Kasumi-1 (cell line): ENCODE measurements around the gene DEPDC5.

Experiments
- DNase-seq, 2 experiments: peaks; one replicate each; lab custom pipeline; 2025; lab: John Stamatoyannopoulos, UW

Gene DEPDC5

DNA sequence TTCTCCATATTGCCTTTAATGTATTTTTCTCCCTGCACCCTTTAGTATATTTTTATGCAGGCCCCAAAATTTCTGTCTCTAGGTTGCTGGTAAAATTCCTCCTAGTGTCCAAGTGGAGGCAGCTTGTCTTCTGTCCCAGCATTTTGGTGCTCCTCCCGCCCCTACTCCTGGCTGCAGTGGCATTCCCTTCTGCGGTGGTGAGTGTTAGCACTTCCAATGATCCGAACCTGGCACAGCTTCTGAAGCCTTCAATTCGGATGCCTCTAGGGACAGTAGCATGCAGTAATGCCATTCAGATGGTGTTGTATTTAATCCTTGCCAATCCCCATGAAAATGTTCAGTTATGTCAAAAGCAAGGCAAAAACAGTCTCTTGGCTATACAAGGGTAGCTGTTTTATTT lies 196.4 kb downstream of the DEPDC5 start:
- DNase-seq: no peak

DNA sequence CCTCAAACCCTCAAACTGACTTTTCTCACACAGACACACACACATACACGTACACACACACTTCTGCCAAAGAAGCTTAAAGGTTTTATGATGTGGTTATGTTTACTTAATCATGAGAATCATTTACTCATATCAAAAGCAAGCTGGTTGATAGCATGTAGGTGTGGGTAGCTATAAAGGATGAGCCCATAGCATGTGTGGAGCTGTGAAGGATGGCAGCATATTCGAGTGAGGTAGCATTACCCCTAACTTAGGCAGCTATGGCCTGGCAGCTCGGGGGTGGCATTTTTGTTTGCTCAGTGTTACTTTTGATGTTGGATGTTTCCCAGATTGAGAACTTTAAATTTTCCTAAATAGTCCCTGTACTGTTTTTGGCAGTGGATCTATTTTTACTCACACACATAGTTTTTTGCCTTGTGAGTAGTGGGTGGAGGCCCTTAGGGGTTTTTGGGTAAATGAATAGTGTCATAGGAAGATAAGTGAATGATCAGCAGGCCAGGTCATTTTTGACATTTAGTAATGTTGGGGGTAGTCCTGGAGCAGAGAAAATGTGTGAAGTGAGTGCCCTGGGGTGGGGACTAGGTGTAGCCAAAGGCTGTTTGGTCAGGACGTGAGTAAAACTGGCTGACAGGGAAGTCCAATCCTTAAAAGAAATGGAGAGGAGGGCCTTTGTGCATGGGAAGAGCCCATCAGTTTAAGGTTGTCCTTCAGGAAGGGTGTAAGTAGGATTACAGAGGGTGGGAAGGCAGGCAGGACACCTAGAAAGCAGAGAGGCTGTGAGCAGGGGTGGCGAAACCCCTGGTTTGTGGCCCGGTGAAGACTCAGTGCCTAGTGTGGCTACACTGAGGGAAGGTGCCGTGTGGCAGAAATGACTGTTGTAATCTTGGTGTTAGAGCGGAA lies 197.6 kb downstream of the DEPDC5 start:
- DNase-seq: no peak

DNA sequence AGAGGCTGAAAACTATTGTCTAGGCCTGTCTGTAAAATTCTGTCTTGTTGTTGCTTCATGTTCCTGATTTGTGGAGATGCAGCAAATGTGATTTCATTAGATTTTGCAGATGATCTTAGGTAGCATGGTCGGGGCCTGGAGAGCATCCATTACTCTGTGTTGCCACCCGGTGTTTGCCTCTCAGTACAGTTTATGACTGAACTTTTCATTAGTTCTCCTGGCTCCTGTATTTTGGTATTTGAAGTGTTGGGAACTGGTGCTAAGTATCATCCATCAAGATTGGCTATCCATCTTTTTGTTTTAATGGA lies 198.2 kb downstream of the DEPDC5 start:
- DNase-seq: peak; percentile 9 to 13

DNA sequence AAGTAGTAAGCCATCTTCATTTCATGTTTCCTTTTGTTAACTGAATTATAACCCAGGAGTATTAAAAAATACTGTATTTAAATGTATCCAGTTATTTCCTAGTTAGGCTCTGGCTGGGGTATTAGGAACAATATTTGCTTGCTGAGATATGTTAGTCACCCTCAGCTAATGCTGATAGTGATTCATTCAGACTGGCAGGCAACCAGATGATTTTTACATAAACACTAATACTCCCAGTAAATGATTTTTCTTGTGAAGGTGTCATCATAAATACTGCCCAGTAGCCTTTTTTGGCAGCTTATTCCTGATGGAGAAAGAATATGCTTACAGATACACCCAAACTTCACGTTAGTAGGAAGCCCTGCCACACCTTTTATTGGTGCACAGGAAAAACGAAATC lies 198.7 kb downstream of the DEPDC5 start:
- DNase-seq: no peak

DNA sequence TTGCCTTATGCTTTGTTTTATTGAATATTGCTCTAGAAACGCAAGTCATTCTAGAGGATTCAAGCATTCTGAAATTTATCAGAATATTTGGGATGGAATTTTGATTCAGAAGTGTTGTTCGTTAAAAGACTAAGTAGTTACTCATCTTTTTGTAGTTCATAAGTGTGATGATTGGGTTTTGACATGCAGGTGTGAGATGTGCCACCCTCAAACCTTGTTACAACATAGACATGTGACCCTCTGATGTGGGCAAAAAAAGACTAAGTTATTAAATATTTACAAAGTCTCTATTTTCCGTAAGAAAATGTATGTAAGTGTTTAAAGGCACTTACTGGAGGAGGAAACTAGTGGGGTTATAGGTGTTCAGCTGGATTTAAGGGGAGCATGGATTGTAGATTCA lies 199.4 kb downstream of the DEPDC5 start:
- DNase-seq: no peak

DNA sequence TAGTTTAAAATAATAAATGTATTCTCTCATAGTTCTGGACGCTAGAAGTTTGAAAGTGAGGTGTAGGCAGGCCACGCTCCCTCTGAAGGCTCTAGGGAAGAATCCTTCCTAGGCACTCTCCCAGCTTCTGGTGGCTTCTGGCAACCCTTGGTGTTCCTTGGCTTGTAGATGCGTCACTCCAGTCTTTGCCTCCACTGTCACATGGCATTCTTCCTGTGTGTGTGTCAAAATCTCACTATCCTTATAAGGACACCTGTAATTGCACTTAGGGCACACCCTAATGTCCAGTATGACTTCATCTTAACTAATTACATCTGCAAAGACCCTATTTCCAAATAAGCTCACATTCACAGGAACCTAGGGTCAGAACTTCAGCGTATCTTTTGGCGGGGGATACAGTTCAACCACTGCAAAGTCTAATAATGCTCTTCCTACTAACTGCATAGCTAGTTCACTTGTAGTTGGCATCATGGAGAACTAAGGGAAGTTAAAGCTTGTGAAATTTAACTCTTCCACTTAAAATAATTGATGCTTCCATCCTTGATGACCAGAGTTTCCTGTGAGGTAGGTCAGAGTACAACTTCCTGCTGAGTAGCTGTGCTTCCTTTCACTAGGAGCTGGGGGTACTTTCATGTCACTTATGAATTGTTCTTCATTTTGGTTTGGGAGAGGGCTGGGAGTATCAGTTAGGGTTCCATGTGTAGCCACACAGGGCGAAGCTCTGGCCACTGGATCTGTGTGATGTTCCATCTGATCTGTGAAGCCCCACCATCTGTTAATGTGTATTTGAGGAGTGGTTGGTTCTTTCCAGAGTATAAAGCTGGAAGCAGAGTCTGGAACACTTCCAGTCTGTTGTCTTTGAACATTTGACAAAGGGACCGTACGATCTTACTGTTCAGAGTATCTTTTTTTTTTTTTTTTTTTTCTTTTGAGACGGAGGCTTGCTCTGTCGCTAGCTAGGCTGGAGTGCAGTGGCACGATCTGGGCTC lies 201.0 kb downstream of the DEPDC5 start:
- DNase-seq: no peak

DNA sequence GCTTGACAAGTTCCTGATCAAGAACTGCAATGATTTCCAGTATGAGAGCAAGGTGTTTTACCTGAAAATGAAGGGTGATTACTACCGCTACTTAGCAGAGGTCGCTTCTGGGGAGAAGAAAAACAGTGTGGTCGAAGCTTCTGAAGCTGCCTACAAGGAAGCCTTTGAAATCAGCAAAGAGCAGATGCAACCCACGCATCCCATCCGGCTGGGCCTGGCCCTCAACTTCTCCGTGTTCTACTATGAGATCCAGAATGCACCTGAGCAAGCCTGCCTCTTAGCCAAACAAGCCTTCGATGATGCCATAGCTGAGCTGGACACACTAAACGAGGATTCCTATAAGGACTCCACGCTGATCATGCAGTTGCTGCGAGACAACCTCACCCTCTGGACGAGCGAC lies 202.5 kb downstream of the DEPDC5 start:
- no peak for DNase-seq
